SJCRH30 (cell line): Measurements from ENCODE around the gene ATP11A. TPM values are rescaled to one million over a fixed set of nuclear protein-coding genes. Genes with fewer than 3 reads are reported as not detected.

Experiments
- DNase-seq, 2 experiments: peaks; one replicate each; pipeline ENCODE4 v3.0.0-alpha.2; 2015 to 2020
- H3K27ac ChIP-seq: fragments of 250-450 bp; sonication (Bioruptor Pico); 2 replicates; pipeline ENCODE4 v1.5.1; 2020; ENCODE audit warnings: mild to moderate bottlenecking, moderate library complexity
- H3K27me3 ChIP-seq: fragments of 250-450 bp; sonication (Bioruptor Pico); 2 replicates; pipeline ENCODE4 v1.5.1; 2020; ENCODE audit warnings: mild to moderate bottlenecking, moderate library complexity
- H3K36me3 ChIP-seq: fragments of 250-450 bp; sonication (Bioruptor Pico); 2 replicates; pipeline ENCODE4 v1.5.1; 2020; ENCODE audit warnings: mild to moderate bottlenecking, moderate library complexity
- H3K4me1 ChIP-seq: fragments of 250-450 bp; sonication (Bioruptor Pico); 2 replicates; pipeline ENCODE4 v1.5.1; 2020; ENCODE audit warnings: mild to moderate bottlenecking, moderate library complexity
- H3K4me3 ChIP-seq: fragments of 250-450 bp; sonication (Bioruptor Pico); 2 replicates; pipeline ENCODE4 v1.5.1; 2020; ENCODE audit warnings: mild to moderate bottlenecking, moderate library complexity
- H3K9me3 ChIP-seq: fragments of 250-450 bp; sonication (Bioruptor Pico); replicated peaks from 2 replicates; pipeline ENCODE4 v1.5.1; 2020; ENCODE audit warnings: mild to moderate bottlenecking, moderate library complexity
- total RNA-seq: library from RNA; depleted of rRNA; stranded (reverse); fragments of >200 nt; shearing (Covaris generic); gene quantifications from 2 replicates; pipeline ENCODE4 v1.2.3, GENCODE V29; 2014

The ATP11A gene
- total RNA-seq, 1 experiment from 2014 or later: 14.2 TPM

- Histone ChIP-seq H3K27me3 (no peaks in the 10 kb centered on the region), H3K27ac (no peak overlapping the region), H3K36me3 (no peaks in the 10 kb centered on the region), H3K4me1 (no peaks in the 10 kb centered on the region), H3K4me3 (no peak overlapping the region), H3K9me3 (no peaks in the 10 kb centered on the region)
- no peak for DNase-seq
Measured at GRCh38 chr13:112768795-112769481, 79.1 kb downstream of the ATP11A start.

GRCh38 chr13:112769615-112770014, 79.8 kb downstream of the ATP11A start:
- Histone ChIP-seq H3K27ac (no peak overlapping the region), H3K4me1 (no peaks in the 10 kb centered on the region)

GRCh38 chr13:112770504-112770903, 80.7 kb downstream of the ATP11A start:
- Histone ChIP-seq H3K4me3 (no peak overlapping the region), H3K36me3 (no peaks in the 10 kb centered on the region), H3K27ac (no peak overlapping the region), H3K27me3 (no peaks in the 10 kb centered on the region), H3K4me1 (no peaks in the 10 kb centered on the region), H3K9me3 (no peaks in the 10 kb centered on the region)
- no peak for DNase-seq

More at GRCh38 chr13:112769615-112770014, 79.8 kb downstream of the ATP11A start:
- H3K4me3 ChIP-seq: no peak overlapping the region
- H3K27me3 ChIP-seq: no peaks in the 10 kb centered on the region
- no peaks in the 10 kb centered on the region for H3K36me3 ChIP-seq
- DNase-seq: no peak
- no peaks in the 10 kb centered on the region for H3K9me3 ChIP-seq

- H3K36me3 ChIP-seq: no peaks in the 10 kb centered on the region
- DNase-seq: no peak
- no peaks in the 10 kb centered on the region for H3K4me1 ChIP-seq
- no peaks in the 10 kb centered on the region for H3K27me3 ChIP-seq
- no peak overlapping the region for H3K27ac ChIP-seq
- H3K4me3 ChIP-seq: no peak overlapping the region
- H3K9me3 ChIP-seq: no peaks in the 10 kb centered on the region
Measured at GRCh38 chr13:112771139-112771876, 81.5 kb downstream of the ATP11A start.

GRCh38 chr13:112771877-112772538, 82.2 kb downstream of the ATP11A start:
- Histone ChIP-seq H3K4me1 (no peaks in the 10 kb centered on the region), H3K27ac (no peak overlapping the region), H3K4me3 (no peak overlapping the region), H3K9me3 (no peaks in the 10 kb centered on the region), H3K27me3 (no peaks in the 10 kb centered on the region), H3K36me3 (no peaks in the 10 kb centered on the region)
- no peak for DNase-seq

- DNase-seq: no peak
- H3K4me1 ChIP-seq: no peaks in the 10 kb centered on the region
- H3K36me3 ChIP-seq: no peaks in the 10 kb centered on the region
- H3K9me3 ChIP-seq: no peaks in the 10 kb centered on the region
- no peak overlapping the region for H3K27ac ChIP-seq
- no peaks in the 10 kb centered on the region for H3K27me3 ChIP-seq
- H3K4me3 ChIP-seq: no peak overlapping the region
Measured at GRCh38 chr13:112772539-112772909, 82.7 kb downstream of the ATP11A start.

- Histone ChIP-seq H3K9me3 (no peaks in the 10 kb centered on the region), H3K36me3 (no peaks in the 10 kb centered on the region), H3K27me3 (no peaks in the 10 kb centered on the region), H3K4me1 (no peaks in the 10 kb centered on the region), H3K27ac (no peak overlapping the region), H3K4me3 (no peak overlapping the region)
- DNase-seq: no peak
Measured at GRCh38 chr13:112772929-112773328, 83.1 kb downstream of the ATP11A start.

- Histone ChIP-seq H3K9me3 (no peaks in the 10 kb centered on the region), H3K27me3 (no peaks in the 10 kb centered on the region), H3K27ac (no peak overlapping the region), H3K36me3 (no peaks in the 10 kb centered on the region), H3K4me1 (no peaks in the 10 kb centered on the region), H3K4me3 (no peak overlapping the region)
- no peak for DNase-seq
Measured at GRCh38 chr13:112773601-112774447, 84.0 kb downstream of the ATP11A start.

GRCh38 chr13:112774448-112774792, 84.6 kb downstream of the ATP11A start:
- Histone ChIP-seq H3K27me3 (no peaks in the 10 kb centered on the region), H3K4me3 (no peak overlapping the region), H3K27ac (no peak overlapping the region), H3K4me1 (no peaks in the 10 kb centered on the region), H3K36me3 (no peaks in the 10 kb centered on the region), H3K9me3 (no peaks in the 10 kb centered on the region)
- no peak for DNase-seq

- H3K4me3 ChIP-seq: no peak overlapping the region
- no peaks in the 10 kb centered on the region for H3K4me1 ChIP-seq
- no peaks in the 10 kb centered on the region for H3K36me3 ChIP-seq
- H3K27me3 ChIP-seq: no peaks in the 10 kb centered on the region
- H3K9me3 ChIP-seq: no peaks in the 10 kb centered on the region
- no peak for DNase-seq
- H3K27ac ChIP-seq: no peak overlapping the region
Measured at GRCh38 chr13:112774829-112775565, 85.2 kb downstream of the ATP11A start.

- no peak for DNase-seq
Measured at GRCh38 chr13:112775791-112776279, 86.0 kb downstream of the ATP11A start.

GRCh38 chr13:112776354-112776753, 86.5 kb downstream of the ATP11A start:
- Histone ChIP-seq H3K27me3 (no peaks in the 10 kb centered on the region), H3K4me1 (no peaks in the 10 kb centered on the region), H3K9me3 (no peaks in the 10 kb centered on the region), H3K4me3 (no peak overlapping the region), H3K27ac (no peak overlapping the region), H3K36me3 (no peaks in the 10 kb centered on the region)
- no peak for DNase-seq

More at GRCh38 chr13:112775791-112776279, 86.0 kb downstream of the ATP11A start:
- H3K4me3 ChIP-seq: no peak overlapping the region
- no peaks in the 10 kb centered on the region for H3K9me3 ChIP-seq
- H3K27me3 ChIP-seq: no peaks in the 10 kb centered on the region
- H3K36me3 ChIP-seq: no peaks in the 10 kb centered on the region
- H3K27ac ChIP-seq: no peak overlapping the region
- no peaks in the 10 kb centered on the region for H3K4me1 ChIP-seq

- Histone ChIP-seq H3K4me1 (no peaks in the 10 kb centered on the region), H3K9me3 (no peaks in the 10 kb centered on the region), H3K4me3 (no peak overlapping the region), H3K27ac (no peak overlapping the region), H3K36me3 (no peaks in the 10 kb centered on the region), H3K27me3 (no peaks in the 10 kb centered on the region)
- DNase-seq: no peak
Measured at GRCh38 chr13:112776971-112777370, 87.1 kb downstream of the ATP11A start.
